HepG2 (cell line): ENCODE measurements around the gene OGFR. TPM values are rescaled to one million over a fixed set of nuclear protein-coding genes. Genes with fewer than 3 reads are reported as not detected.

Source experiments
- BHLHE40 ChIP-seq: IDR thresholded peaks from 2 replicates; pipeline ENCODE4 v1.6.1; 2011; ENCODE audit warnings: low read length, improper control_type of control experiment
- POLR2AphosphoS5 ChIP-seq: IDR thresholded peaks from 2 replicates; pipeline ENCODE4 v1.6.1; 2012; ENCODE audit warnings: low read depth, low read length
- PRMT3 ChIP-seq: sonication (generic); formaldehyde crosslinking; IDR thresholded peaks from 2 replicates; pipeline ENCODE4 v1.8.1; 2022; ENCODE audit warnings: low read depth, mild to moderate bottlenecking, moderate library complexity, missing genetic modification reagents, borderline replicate concordance
- ZBTB7A ChIP-seq: sonication (generic); formaldehyde crosslinking; IDR thresholded peaks from 2 replicates; pipeline ENCODE4 v1.8.0; 2022; ENCODE audit warnings: mild to moderate bottlenecking, missing genetic modification reagents
- ZFY ChIP-seq: sonication (generic); formaldehyde crosslinking; IDR thresholded peaks from 2 replicates; pipeline ENCODE4 v1.4.0; 2020; ENCODE audit warnings: missing genetic modification reagents
- ZNF431 ChIP-seq: sonication (generic); formaldehyde crosslinking; IDR thresholded peaks from 2 replicates; pipeline ENCODE4 v1.9.0; 2022; ENCODE audit warnings: missing genetic modification reagents, low read depth, mild to moderate bottlenecking, borderline replicate concordance
- ZNF572 ChIP-seq: sonication (generic); formaldehyde crosslinking; IDR thresholded peaks from 2 replicates; pipeline ENCODE4 v1.5.1; 2020; ENCODE audit warnings: mild to moderate bottlenecking, missing genetic modification reagents
- polyA plus RNA-seq, 8 experiments: library from polyadenylated mRNA; depleted of rRNA in 3 of 8; stranded (reverse) in 7 of 8; unstranded in 1 of 8; fragments of >200 nt; fragmentation: Illumina TruSeq in 4 of 8; extraction: Trizol in 4 of 8; gene quantifications; 2 replicates each; pipeline versions ENCODE4 v1.2.1 to v1.2.3, GENCODE V29; 2011 to 2016; ENCODE audit warnings: low read depth in 4 of 8, missing spikeins in 1 of 8, mixed read lengths in 1 of 8; ENCODE audit not compliant: insufficient read depth in 1 of 8
- total RNA-seq, 5 experiments: library from RNA; depleted of rRNA; stranded (reverse); fragments of >200 nt; fragmentation: Illumina TruSeq; extraction: Trizol; gene quantifications; 2 replicates each; pipeline ENCODE4 v1.2.3, GENCODE V29; 2016; ENCODE audit warnings: low read depth in 1 of 5
- TF ChIP-seq, protein P1 (sequence below), 2 experiments: fragments of 450-650 bp in 1 of 2; sonication (generic) in 1 of 2; formaldehyde crosslinking in 1 of 2; IDR thresholded peaks; 2 replicates each; pipeline versions ENCODE4 v1.6.1 to v1.8.0; 2016 to 2022; ENCODE audit warnings: antibody characterized with exemption in 1 of 2, mild to moderate bottlenecking in 1 of 2, missing genetic modification reagents in 1 of 2
- TF ChIP-seq, protein P2 (sequence below): sonication (generic); formaldehyde crosslinking; conservative IDR thresholded peaks from 2 replicates; pipeline ENCODE4 v1.4.0; 2020; ENCODE audit warnings: missing genetic modification reagents
- TF ChIP-seq, protein P3 (sequence below): sonication (generic); formaldehyde crosslinking; IDR thresholded peaks from 2 replicates; pipeline ENCODE4 v1.5.0; 2020; ENCODE audit warnings: mild to moderate bottlenecking, missing genetic modification reagents, moderate library complexity

OGFR gene
- total and polyA plus RNA-seq, 2 of the 13 experiments (the other 11 are each of a cell fraction or from before 2014, with no cell fraction given), result 47.7 to 81.8 TPM

DNA sequence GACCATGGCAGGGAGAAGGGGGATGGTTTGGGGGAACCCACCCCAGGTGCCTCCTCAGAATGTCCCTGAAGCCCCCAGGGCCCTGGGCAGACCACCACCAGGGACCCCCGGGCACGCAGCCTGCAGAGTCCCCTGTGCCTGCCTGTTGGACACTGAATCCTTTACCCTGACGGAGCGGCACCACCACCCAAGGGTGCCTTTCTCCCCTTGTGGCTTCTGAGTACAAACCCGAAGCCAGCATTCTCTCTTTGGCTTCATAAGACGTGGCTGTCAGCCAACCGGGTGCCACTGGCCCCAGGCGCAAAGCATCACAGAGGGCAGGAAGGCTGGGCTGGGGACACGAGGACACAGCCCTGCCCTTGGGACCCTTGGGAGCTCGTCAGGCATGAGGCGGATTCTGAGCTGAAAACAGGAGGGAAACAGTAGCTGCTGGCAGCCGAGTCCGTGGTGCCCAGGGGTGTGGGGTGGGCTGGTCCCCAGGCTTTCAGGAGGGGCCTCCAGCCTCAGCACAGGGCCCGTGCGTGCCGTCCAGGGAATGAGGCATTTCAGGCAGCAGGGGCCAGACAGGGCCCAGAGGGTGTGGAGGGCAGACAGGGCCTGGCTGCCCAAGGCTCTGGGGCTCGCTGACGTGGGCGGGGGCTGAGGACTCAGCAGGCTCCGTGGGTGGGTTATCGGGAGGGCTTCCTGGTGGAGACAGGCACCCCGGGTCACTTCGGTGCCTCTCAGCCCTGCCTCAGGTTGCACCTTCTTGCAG lies 15.8 kb downstream of the OGFR start (continued):
- TF ChIP-seq PRMT3 (CRISPR knock-in tag) (no peak), ZFY (no peak), BHLHE40 (no peak), ZNF572 (CRISPR knock-in tag) (no peak), ZNF431 (CRISPR knock-in tag) (no peak), ZBTB7A (CRISPR knock-in tag) (0 out of 2 replicates have a peak, but pooled peaks have one; percentile 40), POLR2AphosphoS5 (no peak)
- TF ChIP-seq, protein P1, sequence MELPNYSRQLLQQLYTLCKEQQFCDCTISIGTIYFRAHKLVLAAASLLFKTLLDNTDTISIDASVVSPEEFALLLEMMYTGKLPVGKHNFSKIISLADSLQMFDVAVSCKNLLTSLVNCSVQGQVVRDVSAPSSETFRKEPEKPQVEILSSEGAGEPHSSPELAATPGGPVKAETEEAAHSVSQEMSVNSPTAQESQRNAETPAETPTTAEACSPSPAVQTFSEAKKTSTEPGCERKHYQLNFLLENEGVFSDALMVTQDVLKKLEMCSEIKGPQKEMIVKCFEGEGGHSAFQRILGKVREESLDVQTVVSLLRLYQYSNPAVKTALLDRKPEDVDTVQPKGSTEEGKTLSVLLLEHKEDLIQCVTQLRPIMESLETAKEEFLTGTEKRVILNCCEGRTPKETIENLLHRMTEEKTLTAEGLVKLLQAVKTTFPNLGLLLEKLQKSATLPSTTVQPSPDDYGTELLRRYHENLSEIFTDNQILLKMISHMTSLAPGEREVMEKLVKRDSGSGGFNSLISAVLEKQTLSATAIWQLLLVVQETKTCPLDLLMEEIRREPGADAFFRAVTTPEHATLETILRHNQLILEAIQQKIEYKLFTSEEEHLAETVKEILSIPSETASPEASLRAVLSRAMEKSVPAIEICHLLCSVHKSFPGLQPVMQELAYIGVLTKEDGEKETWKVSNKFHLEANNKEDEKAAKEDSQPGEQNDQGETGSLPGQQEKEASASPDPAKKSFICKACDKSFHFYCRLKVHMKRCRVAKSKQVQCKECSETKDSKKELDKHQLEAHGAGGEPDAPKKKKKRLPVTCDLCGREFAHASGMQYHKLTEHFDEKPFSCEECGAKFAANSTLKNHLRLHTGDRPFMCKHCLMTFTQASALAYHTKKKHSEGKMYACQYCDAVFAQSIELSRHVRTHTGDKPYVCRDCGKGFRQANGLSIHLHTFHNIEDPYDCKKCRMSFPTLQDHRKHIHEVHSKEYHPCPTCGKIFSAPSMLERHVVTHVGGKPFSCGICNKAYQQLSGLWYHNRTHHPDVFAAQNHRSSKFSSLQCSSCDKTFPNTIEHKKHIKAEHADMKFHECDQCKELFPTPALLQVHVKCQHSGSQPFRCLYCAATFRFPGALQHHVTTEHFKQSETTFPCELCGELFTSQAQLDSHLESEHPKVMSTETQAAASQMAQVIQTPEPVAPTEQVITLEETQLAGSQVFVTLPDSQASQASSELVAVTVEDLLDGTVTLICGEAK (IDR thresholded peaks at IDR 0.05), result no peak
- TF ChIP-seq, protein P1 (CRISPR knock-in tag; IDR thresholded peaks at IDR 0.05), result no peak
- TF ChIP-seq, protein P2, sequence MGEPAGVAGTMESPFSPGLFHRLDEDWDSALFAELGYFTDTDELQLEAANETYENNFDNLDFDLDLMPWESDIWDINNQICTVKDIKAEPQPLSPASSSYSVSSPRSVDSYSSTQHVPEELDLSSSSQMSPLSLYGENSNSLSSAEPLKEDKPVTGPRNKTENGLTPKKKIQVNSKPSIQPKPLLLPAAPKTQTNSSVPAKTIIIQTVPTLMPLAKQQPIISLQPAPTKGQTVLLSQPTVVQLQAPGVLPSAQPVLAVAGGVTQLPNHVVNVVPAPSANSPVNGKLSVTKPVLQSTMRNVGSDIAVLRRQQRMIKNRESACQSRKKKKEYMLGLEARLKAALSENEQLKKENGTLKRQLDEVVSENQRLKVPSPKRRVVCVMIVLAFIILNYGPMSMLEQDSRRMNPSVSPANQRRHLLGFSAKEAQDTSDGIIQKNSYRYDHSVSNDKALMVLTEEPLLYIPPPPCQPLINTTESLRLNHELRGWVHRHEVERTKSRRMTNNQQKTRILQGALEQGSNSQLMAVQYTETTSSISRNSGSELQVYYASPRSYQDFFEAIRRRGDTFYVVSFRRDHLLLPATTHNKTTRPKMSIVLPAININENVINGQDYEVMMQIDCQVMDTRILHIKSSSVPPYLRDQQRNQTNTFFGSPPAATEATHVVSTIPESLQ (CRISPR knock-in tag), result no peak
- TF ChIP-seq, protein P3, sequence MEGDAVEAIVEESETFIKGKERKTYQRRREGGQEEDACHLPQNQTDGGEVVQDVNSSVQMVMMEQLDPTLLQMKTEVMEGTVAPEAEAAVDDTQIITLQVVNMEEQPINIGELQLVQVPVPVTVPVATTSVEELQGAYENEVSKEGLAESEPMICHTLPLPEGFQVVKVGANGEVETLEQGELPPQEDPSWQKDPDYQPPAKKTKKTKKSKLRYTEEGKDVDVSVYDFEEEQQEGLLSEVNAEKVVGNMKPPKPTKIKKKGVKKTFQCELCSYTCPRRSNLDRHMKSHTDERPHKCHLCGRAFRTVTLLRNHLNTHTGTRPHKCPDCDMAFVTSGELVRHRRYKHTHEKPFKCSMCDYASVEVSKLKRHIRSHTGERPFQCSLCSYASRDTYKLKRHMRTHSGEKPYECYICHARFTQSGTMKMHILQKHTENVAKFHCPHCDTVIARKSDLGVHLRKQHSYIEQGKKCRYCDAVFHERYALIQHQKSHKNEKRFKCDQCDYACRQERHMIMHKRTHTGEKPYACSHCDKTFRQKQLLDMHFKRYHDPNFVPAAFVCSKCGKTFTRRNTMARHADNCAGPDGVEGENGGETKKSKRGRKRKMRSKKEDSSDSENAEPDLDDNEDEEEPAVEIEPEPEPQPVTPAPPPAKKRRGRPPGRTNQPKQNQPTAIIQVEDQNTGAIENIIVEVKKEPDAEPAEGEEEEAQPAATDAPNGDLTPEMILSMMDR (CRISPR knock-in tag), result no peak
